ENCODE data around the gene CTCFL.

CTCFL gene

GRCh38 chr20:57524511-57525176 is at the start of gene CTCFL:
Gene CTCFL (minus strand): TSS chr20:57525140. CDS start chr20:57524205, 935 bp downstream.
- no peak for DNase-seq

GRCh38 chr20:57573894-57574293 is 49.0 kb upstream of the CTCFL start:
- DNase-seq, result no peak

- peak in 1 of 3 experiments; percentile 13 for DNase-seq
Observed at GRCh38 chr20:57573242-57573641, 48.3 kb upstream of the CTCFL start.

- DNase-seq, result no peak
Observed at GRCh38 chr20:57571782-57572416, 47.0 kb upstream of the CTCFL start.

GRCh38 chr20:57570920-57571319 is 46.0 kb upstream of the CTCFL start:
- DNase-seq, result no peak

- DNase-seq, result peak in 2 of 3 experiments; percentile 79 to 97
Observed at GRCh38 chr20:57570145-57570850, 45.4 kb upstream of the CTCFL start.

- DNase-seq, result no peak
Observed at GRCh38 chr20:57568960-57569359, 44.0 kb upstream of the CTCFL start.

GRCh38 chr20:57568088-57568896 is 43.4 kb upstream of the CTCFL start:
- DNase-seq, result peak in 1 of 3 experiments; percentile 35

- DNase-seq, result no peak
Observed at GRCh38 chr20:57567471-57568079, 42.6 kb upstream of the CTCFL start.

GRCh38 chr20:57566803-57567459 is 42.0 kb upstream of the CTCFL start:
- DNase-seq, result no peak

GRCh38 chr20:57566399-57566798 is 41.5 kb upstream of the CTCFL start:
- DNase-seq, result no peak

GRCh38 chr20:57564951-57565642 is 40.2 kb upstream of the CTCFL start:
- no peak for DNase-seq

- no peak for DNase-seq
Observed at GRCh38 chr20:57564180-57564802, 39.4 kb upstream of the CTCFL start.

- DNase-seq, result no peak
Observed at GRCh38 chr20:57563522-57563921, 38.6 kb upstream of the CTCFL start.

- no peak for DNase-seq
Observed at GRCh38 chr20:57562541-57563465, 37.9 kb upstream of the CTCFL start.

- no peak for DNase-seq
Observed at GRCh38 chr20:57561356-57562279, 36.7 kb upstream of the CTCFL start.

GRCh38 chr20:57560554-57561355 is 35.8 kb upstream of the CTCFL start, which contains the start of gene PCK1:
Gene PCK1 (plus strand): TSS chr20:57561110. CDS start chr20:57561412, 302 bp downstream.
- peak in 2 of 3 experiments; percentile 29 to 51 for DNase-seq

All from NCI-H1417 (cell line).